GM06990 (cell line): Measurements from ENCODE around the gene SCYL1.

Source experiments
- DNase-seq: peaks from one replicate; pipeline ENCODE4 v3.0.0-alpha.2; 2011; ENCODE audit not compliant: insufficient read length; ENCODE audit errors: extremely low read depth
- H3K27me3 ChIP-seq: replicated peaks from 2 replicates; pipeline ENCODE4 v1.6.0; 2011; ENCODE audit warnings: low read length; ENCODE audit not compliant: control insufficient read depth, insufficient read depth
- H3K36me3 ChIP-seq: 2 replicates; pipeline ENCODE4 v1.5.1; 2011; ENCODE audit warnings: low read length; ENCODE audit not compliant: control insufficient read depth, insufficient read depth
- H3K4me3 ChIP-seq: replicated peaks from 2 replicates; pipeline ENCODE4 v1.5.1; 2011; ENCODE audit warnings: low read depth, mild to moderate bottlenecking, control low read depth, low read length
- TF ChIP-seq, protein P1 (sequence below): IDR thresholded peaks from 2 replicates; pipeline ENCODE4 v1.5.1; 2011; ENCODE audit warnings: low read length, control low read depth, mild to moderate bottlenecking, inconsistent platforms; ENCODE audit not compliant: insufficient read depth, poor library complexity, severe bottlenecking

Gene SCYL1

DNA sequence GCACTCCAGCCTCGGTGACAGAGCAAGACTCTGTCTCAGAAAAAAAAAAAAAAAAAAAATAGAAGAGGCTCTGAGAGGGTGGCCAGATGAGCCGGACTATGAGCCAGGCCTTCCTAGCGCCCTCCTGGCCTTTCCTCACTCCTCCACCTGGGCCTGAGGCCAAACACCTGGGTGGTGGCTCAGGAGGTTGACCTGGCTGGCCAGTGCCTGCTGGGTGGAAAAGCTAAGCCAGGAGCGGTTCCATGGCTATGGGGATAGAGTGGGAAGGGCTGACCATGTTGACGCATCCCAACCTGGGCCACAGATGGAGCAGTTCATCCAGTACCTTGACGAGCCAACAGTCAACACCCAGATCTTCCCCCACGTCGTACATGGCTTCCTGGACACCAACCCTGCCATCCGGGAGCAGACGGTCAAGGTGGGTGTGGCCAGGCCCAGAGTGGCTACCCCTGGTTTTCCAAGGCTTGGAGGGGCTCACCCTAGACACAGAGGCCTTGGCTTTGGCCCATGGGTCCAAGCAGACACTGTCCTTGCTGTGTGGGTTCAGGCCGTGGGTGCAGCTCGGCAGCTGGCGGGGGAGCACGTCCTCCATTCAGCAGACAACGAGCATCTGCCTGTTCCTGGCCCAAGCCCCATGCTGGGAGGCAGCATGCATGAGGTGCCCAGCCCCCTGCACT, 7.6 kb downstream of the SCYL1 start:
- TF ChIP-seq, protein P1, sequence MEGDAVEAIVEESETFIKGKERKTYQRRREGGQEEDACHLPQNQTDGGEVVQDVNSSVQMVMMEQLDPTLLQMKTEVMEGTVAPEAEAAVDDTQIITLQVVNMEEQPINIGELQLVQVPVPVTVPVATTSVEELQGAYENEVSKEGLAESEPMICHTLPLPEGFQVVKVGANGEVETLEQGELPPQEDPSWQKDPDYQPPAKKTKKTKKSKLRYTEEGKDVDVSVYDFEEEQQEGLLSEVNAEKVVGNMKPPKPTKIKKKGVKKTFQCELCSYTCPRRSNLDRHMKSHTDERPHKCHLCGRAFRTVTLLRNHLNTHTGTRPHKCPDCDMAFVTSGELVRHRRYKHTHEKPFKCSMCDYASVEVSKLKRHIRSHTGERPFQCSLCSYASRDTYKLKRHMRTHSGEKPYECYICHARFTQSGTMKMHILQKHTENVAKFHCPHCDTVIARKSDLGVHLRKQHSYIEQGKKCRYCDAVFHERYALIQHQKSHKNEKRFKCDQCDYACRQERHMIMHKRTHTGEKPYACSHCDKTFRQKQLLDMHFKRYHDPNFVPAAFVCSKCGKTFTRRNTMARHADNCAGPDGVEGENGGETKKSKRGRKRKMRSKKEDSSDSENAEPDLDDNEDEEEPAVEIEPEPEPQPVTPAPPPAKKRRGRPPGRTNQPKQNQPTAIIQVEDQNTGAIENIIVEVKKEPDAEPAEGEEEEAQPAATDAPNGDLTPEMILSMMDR: no peak
- Histone ChIP-seq H3K27me3 (no peaks in the 10 kb centered on the region), H3K36me3 (peaks cover 47% of the 10 kb centered on the region), H3K4me3 (no peak overlapping the region)
- DNase-seq: no peak

DNA sequence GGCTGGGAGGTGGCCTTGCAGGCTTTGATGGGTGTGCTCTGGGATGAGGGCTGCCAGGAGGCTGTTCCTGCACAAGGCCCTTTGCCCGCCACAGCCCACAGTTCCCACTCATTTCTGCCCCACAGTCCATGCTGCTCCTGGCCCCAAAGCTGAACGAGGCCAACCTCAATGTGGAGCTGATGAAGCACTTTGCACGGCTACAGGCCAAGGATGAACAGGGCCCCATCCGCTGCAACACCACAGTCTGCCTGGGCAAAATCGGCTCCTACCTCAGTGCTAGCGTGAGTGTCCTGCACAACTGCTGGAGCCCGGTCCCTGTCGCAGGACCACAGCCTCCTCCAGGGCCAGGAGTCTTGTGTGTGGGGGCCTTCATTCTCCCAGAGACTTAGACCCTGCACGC, 10.2 kb downstream of the SCYL1 start:
- TF ChIP-seq, protein P1: no peak
- peaks cover 48% of the 10 kb centered on the region for H3K36me3 ChIP-seq

GRCh38 chr11:65536412-65537295, 11.8 kb downstream of the SCYL1 start:
- H3K36me3 ChIP-seq: peaks cover 36% of the 10 kb centered on the region
- H3K27me3 ChIP-seq: no peaks in the 10 kb centered on the region
- DNase-seq: no peak
- TF ChIP-seq, protein P1: no peak
- H3K4me3 ChIP-seq: no peak overlapping the region

More for the DNA sequence above, 10.2 kb downstream of the SCYL1 start:
- Histone ChIP-seq H3K4me3 (no peak overlapping the region), H3K27me3 (no peaks in the 10 kb centered on the region)
- DNase-seq: no peak

GRCh38 chr11:65537296-65537597, 12.4 kb downstream of the SCYL1 start:
- peaks cover 34% of the 10 kb centered on the region for H3K36me3 ChIP-seq
- H3K27me3 ChIP-seq: no peaks in the 10 kb centered on the region
- DNase-seq: no peak
- H3K4me3 ChIP-seq: no peak overlapping the region
- TF ChIP-seq, protein P1: no peak

- Histone ChIP-seq H3K36me3 (peaks cover 31% of the 10 kb centered on the region), H3K4me3 (no peak overlapping the region), H3K27me3 (no peaks in the 10 kb centered on the region)
- no peak for DNase-seq
- TF ChIP-seq, protein P1: no peak
These were observed 12.8 kb downstream of the SCYL1 start for GRCh38 chr11:65537620-65538231.
